HG02938 (cell line): ENCODE data around the gene MICOS13.

Experiments used
- ATAC-seq: cut with Tn5 transposase; IDR thresholded peaks from one replicate; pipeline ENCODE4 v1.9.1; 2021; ENCODE audit warnings: mild to moderate bottlenecking, moderate library complexity; ENCODE audit not compliant: unreplicated experiment

MICOS13 gene

GRCh38 chr19:5669212-5669611, 11.1 kb downstream of the MICOS13 start:
- no peak for ATAC-seq

GRCh38 chr19:5667751-5668271, 12.5 kb downstream of the MICOS13 start:
- ATAC-seq, result no peak

DNA sequence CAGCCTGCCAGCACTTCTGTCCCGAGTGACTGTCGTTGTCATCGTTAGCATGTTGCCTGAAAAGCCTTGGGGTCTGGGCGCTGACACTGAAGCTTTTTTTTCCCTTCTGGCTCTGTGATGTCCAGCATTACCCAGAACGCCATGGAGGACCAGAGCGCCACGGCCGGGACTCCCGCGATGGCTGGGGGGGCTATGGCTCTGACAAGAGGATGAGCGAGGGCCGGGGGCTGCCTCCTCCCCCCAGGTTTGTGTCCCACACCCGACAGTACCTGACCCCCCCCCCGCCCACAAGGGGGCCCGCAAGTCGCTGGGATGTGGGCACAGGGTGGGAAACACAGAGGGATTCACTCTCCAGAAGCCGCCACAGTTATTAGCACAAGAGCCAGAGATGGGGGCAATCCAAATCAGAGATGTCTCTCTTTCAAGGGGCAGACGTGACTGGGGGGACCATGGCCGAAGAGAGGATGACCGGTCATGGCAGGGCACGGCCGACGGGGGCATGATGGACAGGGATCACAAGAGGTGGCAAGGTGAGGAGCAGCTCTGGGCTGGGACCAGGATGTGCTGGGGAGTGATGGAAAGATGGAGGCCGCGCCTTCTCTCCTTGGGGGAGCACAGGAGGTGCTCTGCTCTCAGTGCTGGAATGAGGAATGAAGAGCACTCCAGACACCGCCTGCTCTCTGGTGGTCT, 13.2 kb downstream of the MICOS13 start:
- no peak for ATAC-seq

- no peak for ATAC-seq
These were observed 14.4 kb downstream of the MICOS13 start for GRCh38 chr19:5665781-5666513.

DNA sequence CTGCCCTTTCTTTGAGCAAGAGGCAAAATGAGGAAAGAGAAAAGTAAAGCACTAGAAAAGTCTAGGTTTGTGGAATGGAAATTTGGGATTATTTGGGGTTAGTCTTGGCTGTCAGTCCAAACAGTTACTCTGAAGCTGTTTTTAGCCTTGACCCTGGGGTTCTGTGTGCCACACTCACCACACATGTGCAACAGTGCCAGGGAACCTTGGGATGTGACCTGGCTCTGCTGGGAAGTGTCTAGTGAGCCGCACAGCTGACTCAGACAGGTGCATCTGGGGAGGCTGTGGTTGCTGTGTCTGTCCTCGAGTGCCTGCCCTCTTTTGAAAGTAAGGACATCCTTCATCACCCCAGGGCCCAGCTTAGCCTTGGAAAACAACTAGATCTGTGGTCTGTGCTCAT, 15.8 kb downstream of the MICOS13 start:
- ATAC-seq, result no peak

DNA sequence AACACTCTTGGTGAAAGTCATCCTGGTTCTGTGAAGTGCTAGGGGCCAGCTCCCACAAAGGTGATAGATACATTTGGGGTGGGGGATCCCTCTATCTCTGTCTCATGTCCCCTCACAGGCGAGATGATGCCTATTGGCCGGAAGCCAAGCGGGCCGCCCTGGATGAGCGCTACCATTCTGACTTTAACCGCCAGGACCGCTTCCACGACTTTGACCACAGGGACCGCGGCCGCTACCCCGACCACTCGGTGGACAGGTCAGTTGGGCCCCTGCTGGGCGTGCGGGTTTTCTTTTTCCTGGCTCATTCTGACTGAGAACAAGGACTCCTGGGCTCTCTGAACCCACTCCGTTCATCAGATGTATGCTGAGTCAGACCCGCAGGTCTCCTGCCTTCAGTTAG, 16.4 kb downstream of the MICOS13 start:
- no peak for ATAC-seq

- ATAC-seq, result no peak
These were observed 18.8 kb downstream of the MICOS13 start for GRCh38 chr19:5661483-5661882.

- no peak for ATAC-seq
These were observed 24.9 kb downstream of the MICOS13 start for GRCh38 chr19:5655412-5655811.

DNA sequence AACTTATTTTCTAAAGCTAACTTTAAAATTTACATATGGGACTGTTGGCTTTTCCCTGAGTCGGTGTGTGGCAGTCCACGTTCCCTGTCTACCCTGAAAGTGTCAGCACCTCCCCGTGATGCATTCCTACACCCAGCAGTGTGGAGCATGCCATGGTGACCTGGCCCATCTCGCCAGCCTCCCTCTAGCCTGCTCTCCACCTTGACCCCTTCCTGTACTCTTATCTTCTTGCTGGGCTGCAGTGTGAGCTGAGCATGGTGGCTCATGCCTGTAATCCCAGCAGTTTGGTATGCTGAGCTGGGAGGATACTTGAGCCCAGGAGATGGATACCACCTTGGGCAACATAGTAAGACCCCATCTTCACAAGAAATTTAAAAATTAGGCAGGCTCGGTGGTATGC, 25.4 kb downstream of the MICOS13 start:
- no peak for ATAC-seq

DNA sequence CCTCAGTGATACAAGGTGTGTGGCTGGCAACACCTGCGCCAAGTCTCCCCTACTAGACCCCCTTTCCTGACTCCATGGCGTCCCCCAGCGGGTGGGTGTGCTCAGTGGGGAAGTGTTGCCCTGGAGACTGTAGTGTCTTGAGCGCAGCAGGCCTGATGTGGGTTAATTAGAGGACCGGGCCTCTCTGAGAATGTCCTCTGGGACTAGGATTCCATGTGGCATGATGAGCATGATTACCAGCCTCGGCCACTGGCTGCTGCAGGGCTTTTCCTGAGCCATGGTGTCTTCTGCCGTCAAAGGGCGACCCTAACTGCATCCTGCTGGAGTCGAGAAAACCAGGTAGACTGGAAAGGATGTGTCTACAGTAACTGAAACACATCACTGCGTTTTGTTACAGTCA, 28.1 kb downstream of the MICOS13 start:
- no peak for ATAC-seq

GRCh38 chr19:5651361-5651760, 29.0 kb downstream of the MICOS13 start:
- no peak for ATAC-seq

- no peak for ATAC-seq
These were observed 31.9 kb downstream of the MICOS13 start for GRCh38 chr19:5648464-5648863.

DNA sequence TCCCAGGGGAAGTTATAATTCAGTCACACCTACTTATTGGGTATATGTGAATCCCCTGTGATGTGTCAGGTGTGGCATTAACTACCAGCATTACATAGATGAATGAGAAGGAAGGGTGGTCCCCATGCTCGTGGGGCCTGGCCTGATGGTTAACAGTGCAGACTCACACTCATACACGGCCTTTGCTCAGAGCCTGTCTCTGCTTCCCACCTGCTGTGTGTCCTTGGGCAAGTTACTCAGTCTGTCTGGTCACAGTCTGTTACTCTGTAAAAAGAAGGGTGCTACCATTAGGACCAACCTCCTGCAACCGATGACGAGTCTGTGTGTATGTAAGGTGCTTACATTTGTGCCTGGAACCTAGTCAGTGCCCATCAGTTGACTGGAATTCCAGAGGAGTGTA, 33.6 kb downstream of the MICOS13 start:
- no peak for ATAC-seq

GRCh38 chr19:5645409-5645808, 34.9 kb downstream of the MICOS13 start:
- ATAC-seq, result no peak

GRCh38 chr19:5644037-5644436, 36.3 kb downstream of the MICOS13 start:
- no peak for ATAC-seq

DNA sequence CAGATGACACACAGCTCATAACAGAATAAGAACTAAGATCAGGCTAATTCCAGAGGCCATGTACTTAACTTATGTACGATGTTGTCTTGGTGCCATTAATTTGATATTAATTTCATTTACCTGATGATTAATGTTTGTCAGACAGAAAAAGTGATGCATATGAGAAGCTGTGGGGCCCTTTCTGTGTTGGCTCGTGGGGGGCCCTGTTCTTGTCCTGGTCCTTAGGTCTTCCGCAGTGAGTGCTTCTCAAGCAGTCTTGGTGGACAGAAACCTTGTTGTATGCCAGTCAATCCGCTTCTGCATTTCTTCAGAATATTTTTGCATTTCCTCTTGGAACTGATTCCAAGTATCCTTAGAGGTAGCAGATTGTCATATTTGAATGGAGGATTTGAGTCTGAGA, 37.3 kb downstream of the MICOS13 start:
- ATAC-seq, result no peak

GRCh38 chr19:5642204-5642603, 38.1 kb downstream of the MICOS13 start:
- no peak for ATAC-seq

- no peak for ATAC-seq
These were observed 39.1 kb downstream of the MICOS13 start for GRCh38 chr19:5641171-5641570.

- no peak for ATAC-seq
These were observed 42.3 kb downstream of the MICOS13 start for GRCh38 chr19:5637971-5638370.

GRCh38 chr19:5635427-5635826, 44.9 kb downstream of the MICOS13 start:
- no peak for ATAC-seq

GRCh38 chr19:5632657-5633056, 47.7 kb downstream of the MICOS13 start:
- no peak for ATAC-seq

DNA sequence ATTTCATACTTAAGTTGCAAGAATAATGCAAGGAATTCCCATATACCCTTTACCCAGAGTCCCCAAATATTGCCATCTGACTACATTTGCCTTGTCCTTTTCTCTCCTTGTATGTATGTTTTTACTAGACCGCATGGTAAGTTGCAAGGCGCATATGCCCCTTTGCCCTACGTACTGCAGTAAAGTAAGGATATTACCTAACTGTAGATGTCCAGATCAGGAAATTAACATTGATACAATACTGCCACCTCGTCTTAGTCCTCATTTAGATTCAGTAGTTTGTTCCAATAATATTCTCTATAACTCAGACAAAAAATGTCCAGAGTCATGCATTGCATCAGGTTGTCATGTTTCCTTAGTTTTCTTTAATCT, 48.1 kb downstream of the MICOS13 start:
- ATAC-seq, result no peak
